ENCODE results near the gene MRC1. TPM values are rescaled to one million over a fixed set of nuclear protein-coding genes. Genes with fewer than 3 reads are reported as not detected.

MRC1 gene
- total and polyA plus RNA-seq, 10 of the 15 experiments (the other 5 are each of a cell fraction or from before 2014, with no cell fraction given) = 0.01 to 0.21 (median 0.03) TPM; not detected in 5

DNA sequence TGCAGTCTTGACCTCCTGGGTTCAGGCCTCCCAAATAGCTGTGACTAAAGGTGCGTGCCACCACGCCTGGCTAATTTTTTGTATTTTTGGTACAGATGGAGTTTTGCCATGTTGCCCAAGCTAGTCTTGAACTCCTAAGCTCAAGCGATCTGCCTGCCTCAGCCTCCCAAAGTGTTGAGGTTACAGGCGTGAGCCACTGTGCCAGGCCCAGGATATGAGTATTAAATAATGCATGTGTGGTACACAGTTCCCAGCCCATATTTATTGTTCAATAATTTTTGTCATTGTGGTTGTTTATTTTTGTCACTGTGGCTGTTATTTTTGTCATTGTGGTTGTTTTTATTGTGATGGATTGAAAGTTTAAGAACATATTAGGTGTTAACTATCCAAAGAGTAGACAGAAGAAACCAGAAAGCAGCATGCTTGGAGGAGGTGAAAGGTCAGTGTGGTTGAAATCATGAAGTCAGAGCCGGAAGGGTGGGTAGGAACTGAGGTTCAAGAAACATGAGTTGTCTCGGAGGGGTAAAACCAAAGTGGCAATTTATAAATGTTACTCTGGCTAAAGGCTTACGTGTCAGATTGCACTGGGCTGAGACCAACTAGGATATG lies 45.0 kb downstream of the MRC1 start (continued):
- TF ChIP-seq TBL1XR1 (IDR thresholded peaks at IDR 0.05; ENCODE audit: low read depth, low read length) = 0 out of 2 replicates have a peak, but pooled peaks have one; percentile 21
- TF ChIP-seq, protein P1, sequence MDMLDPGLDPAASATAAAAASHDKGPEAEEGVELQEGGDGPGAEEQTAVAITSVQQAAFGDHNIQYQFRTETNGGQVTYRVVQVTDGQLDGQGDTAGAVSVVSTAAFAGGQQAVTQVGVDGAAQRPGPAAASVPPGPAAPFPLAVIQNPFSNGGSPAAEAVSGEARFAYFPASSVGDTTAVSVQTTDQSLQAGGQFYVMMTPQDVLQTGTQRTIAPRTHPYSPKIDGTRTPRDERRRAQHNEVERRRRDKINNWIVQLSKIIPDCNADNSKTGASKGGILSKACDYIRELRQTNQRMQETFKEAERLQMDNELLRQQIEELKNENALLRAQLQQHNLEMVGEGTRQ (IDR thresholded peaks at IDR 0.05; ENCODE audit: borderline replicate concordance, low read depth, low read length) = no peak
- no peak for TF ChIP-seq CHD1 (IDR thresholded peaks at IDR 0.05; ENCODE audit: low read depth, low read length)
- TF ChIP-seq RELA (IDR thresholded peaks at IDR 0.05; ENCODE audit: borderline replicate concordance, partially characterized antibody) = no peak
- TF ChIP-seq SREBF1 (IDR thresholded peaks at IDR 0.05; ENCODE audit: low read length) = no peak
- no peak for TF ChIP-seq SUZ12 (IDR thresholded peaks at IDR 0.05; ENCODE audit: unreplicated experiment)
- TF ChIP-seq WRNIP1 (IDR thresholded peaks at IDR 0.05; ENCODE audit: borderline replicate concordance, low read depth, low read length) = no peak
- no peak for TF ChIP-seq TAF1 (IDR thresholded peaks at IDR 0.05; ENCODE audit: borderline replicate concordance, low read depth, low read length)
- TF ChIP-seq CHD2 (IDR thresholded peaks at IDR 0.05; ENCODE audit: borderline replicate concordance, low read depth, low read length) = no peak
- no peak for TF ChIP-seq SIX5 (IDR thresholded peaks at IDR 0.05; ENCODE audit: low read depth, low read length, severe bottlenecking)
- TF ChIP-seq ZZZ3 (IDR thresholded peaks at IDR 0.05; ENCODE audit: control insufficient read depth, insufficient read length, low read depth) = no peak
- TF ChIP-seq FOXK2 (IDR thresholded peaks at IDR 0.05) = no peak
- no peak for TF ChIP-seq CBX3 (IDR thresholded peaks at IDR 0.05; ENCODE audit: borderline replicate concordance, low read depth)
- no peak for TF ChIP-seq ASH2L (IDR thresholded peaks at IDR 0.05; ENCODE audit: borderline replicate concordance, low read depth)
- TF ChIP-seq PAX8 (IDR thresholded peaks at IDR 0.05) = no peak
- TF ChIP-seq SRF (IDR thresholded peaks at IDR 0.05; ENCODE audit: low read depth in 2 of 2, low read length in 2 of 2) = no peak
- TF ChIP-seq ZNF24 (IDR thresholded peaks at IDR 0.05) = no peak
- TF ChIP-seq NBN (IDR thresholded peaks at IDR 0.05) = peak; percentile 63
- no peak for TF ChIP-seq NFYA (IDR thresholded peaks at IDR 0.05; ENCODE audit: borderline replicate concordance, low read depth, low read length)
- TF ChIP-seq POLR2AphosphoS2 (IDR thresholded peaks at IDR 0.05; ENCODE audit: low read depth, low read length) = no peak
- TF ChIP-seq, protein P2, sequence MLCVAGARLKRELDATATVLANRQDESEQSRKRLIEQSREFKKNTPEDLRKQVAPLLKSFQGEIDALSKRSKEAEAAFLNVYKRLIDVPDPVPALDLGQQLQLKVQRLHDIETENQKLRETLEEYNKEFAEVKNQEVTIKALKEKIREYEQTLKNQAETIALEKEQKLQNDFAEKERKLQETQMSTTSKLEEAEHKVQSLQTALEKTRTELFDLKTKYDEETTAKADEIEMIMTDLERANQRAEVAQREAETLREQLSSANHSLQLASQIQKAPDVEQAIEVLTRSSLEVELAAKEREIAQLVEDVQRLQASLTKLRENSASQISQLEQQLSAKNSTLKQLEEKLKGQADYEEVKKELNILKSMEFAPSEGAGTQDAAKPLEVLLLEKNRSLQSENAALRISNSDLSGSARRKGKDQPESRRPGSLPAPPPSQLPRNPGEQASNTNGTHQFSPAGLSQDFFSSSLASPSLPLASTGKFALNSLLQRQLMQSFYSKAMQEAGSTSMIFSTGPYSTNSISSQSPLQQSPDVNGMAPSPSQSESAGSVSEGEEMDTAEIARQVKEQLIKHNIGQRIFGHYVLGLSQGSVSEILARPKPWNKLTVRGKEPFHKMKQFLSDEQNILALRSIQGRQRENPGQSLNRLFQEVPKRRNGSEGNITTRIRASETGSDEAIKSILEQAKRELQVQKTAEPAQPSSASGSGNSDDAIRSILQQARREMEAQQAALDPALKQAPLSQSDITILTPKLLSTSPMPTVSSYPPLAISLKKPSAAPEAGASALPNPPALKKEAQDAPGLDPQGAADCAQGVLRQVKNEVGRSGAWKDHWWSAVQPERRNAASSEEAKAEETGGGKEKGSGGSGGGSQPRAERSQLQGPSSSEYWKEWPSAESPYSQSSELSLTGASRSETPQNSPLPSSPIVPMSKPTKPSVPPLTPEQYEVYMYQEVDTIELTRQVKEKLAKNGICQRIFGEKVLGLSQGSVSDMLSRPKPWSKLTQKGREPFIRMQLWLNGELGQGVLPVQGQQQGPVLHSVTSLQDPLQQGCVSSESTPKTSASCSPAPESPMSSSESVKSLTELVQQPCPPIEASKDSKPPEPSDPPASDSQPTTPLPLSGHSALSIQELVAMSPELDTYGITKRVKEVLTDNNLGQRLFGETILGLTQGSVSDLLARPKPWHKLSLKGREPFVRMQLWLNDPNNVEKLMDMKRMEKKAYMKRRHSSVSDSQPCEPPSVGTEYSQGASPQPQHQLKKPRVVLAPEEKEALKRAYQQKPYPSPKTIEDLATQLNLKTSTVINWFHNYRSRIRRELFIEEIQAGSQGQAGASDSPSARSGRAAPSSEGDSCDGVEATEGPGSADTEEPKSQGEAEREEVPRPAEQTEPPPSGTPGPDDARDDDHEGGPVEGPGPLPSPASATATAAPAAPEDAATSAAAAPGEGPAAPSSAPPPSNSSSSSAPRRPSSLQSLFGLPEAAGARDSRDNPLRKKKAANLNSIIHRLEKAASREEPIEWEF (IDR thresholded peaks at IDR 0.05; ENCODE audit: insufficient replicate concordance, low read depth, low read length) = no peak
- TF ChIP-seq MTA2 (IDR thresholded peaks at IDR 0.05; ENCODE audit: low read depth) = peak; percentile 91
- TF ChIP-seq E4F1 (IDR thresholded peaks at IDR 0.05; ENCODE audit: borderline replicate concordance, partially characterized antibody) = no peak
- TF ChIP-seq BHLHE40 (IDR thresholded peaks at IDR 0.05; ENCODE audit: borderline replicate concordance in 1 of 2, low read depth in 2 of 2, low read length in 1 of 2) = peak; percentile 17 to 30; a peak in 1 of 4 replicates

Measured in GM12878 (cell line).